ENCODE results near the gene UBE3A.

GRCh38 chr15:25375557-25375956 lies 63.3 kb downstream of the UBE3A start:
- TF ChIP-seq BHLHE40 (IDR thresholded peaks at IDR 0.05; ENCODE audit: low read depth, low read length) (no peak), FOSB (CRISPR knock-in tag; IDR thresholded peaks at IDR 0.05) (no peak), RARB (CRISPR knock-in tag; IDR thresholded peaks at IDR 0.05) (no peak), NR3C1 (IDR thresholded peaks at IDR 0.05) (no peak), PHF8 (IDR thresholded peaks at IDR 0.05; ENCODE audit: borderline replicate concordance, low read depth) (no peak), CHD4 (IDR thresholded peaks at IDR 0.05; ENCODE audit: borderline replicate concordance) (no peak), JUNB (IDR thresholded peaks at IDR 0.05) (no peak), POLR2A (IDR thresholded peaks at IDR 0.05; ENCODE audit: low read length) (no peak), MYC (IDR thresholded peaks at IDR 0.05; ENCODE audit: borderline replicate concordance, low read length) (no peak), NFE2L2 (conservative IDR thresholded peaks at IDR 0.05; ENCODE audit: low read length) (no peak), EP300 (IDR thresholded peaks at IDR 0.05) (no peak)
- TF ChIP-seq, protein P1, sequence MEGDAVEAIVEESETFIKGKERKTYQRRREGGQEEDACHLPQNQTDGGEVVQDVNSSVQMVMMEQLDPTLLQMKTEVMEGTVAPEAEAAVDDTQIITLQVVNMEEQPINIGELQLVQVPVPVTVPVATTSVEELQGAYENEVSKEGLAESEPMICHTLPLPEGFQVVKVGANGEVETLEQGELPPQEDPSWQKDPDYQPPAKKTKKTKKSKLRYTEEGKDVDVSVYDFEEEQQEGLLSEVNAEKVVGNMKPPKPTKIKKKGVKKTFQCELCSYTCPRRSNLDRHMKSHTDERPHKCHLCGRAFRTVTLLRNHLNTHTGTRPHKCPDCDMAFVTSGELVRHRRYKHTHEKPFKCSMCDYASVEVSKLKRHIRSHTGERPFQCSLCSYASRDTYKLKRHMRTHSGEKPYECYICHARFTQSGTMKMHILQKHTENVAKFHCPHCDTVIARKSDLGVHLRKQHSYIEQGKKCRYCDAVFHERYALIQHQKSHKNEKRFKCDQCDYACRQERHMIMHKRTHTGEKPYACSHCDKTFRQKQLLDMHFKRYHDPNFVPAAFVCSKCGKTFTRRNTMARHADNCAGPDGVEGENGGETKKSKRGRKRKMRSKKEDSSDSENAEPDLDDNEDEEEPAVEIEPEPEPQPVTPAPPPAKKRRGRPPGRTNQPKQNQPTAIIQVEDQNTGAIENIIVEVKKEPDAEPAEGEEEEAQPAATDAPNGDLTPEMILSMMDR (IDR thresholded peaks at IDR 0.05), result no peak
